ENCODE measurements around the gene TOMM34. TPM values are rescaled to one million over a fixed set of nuclear protein-coding genes. Genes with fewer than 3 reads are reported as not detected.

The TOMM34 gene
- total and polyA plus RNA-seq, 2 experiments from 2014 or later, result 32.0 to 50.0 TPM

DNA sequence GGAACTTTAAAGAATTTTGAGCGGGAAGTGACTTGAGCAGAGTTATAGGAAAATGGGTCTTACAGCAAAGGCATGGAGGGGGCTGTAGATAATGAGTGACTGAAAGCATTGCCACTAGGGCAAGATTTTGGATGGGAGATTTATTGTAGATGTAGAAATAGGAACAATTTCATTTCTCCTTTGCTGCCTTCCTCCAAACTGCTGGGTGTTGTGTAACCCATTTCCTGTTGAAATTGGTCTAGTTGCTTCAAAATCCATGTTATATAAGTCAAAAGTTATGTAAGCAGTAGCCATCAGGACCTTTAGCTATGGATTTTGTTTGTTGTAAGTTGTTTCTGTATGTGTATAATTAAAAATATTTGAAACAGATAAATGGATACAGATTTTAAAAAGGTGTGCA is 63.6 kb downstream of the TOMM34 start:
- Histone ChIP-seq H3K4me2 (no peak overlapping the region), H3K36me3 (replicated peaks; ENCODE audit: insufficient read depth, low read depth) (no peaks in the 10 kb centered on the region), H3K27ac (no peak overlapping the region), H3K79me2 (peaks cover 100% of the 10 kb centered on the region), H2AFZ (no peak overlapping the region), H3K9me3 (ENCODE audit: low read depth) (no peaks in the 10 kb centered on the region), H3K4me3 (no peak overlapping the region), H4K20me1 (ENCODE audit: insufficient read depth, poor library complexity, severe bottlenecking) (peaks cover 96% of the 10 kb centered on the region), H3K9me2 (replicated peaks; ENCODE audit: insufficient read depth) (no peaks in the 10 kb centered on the region), H3K4me1 (ENCODE audit: insufficient read depth) (no peaks in the 10 kb centered on the region), H3K27me3 (no peaks in the 10 kb centered on the region)
- no peak for DNase-seq (ENCODE audit: low spot score)
- TF ChIP-seq, protein P1, sequence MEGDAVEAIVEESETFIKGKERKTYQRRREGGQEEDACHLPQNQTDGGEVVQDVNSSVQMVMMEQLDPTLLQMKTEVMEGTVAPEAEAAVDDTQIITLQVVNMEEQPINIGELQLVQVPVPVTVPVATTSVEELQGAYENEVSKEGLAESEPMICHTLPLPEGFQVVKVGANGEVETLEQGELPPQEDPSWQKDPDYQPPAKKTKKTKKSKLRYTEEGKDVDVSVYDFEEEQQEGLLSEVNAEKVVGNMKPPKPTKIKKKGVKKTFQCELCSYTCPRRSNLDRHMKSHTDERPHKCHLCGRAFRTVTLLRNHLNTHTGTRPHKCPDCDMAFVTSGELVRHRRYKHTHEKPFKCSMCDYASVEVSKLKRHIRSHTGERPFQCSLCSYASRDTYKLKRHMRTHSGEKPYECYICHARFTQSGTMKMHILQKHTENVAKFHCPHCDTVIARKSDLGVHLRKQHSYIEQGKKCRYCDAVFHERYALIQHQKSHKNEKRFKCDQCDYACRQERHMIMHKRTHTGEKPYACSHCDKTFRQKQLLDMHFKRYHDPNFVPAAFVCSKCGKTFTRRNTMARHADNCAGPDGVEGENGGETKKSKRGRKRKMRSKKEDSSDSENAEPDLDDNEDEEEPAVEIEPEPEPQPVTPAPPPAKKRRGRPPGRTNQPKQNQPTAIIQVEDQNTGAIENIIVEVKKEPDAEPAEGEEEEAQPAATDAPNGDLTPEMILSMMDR (IDR thresholded peaks at IDR 0.05; ENCODE audit: poor library complexity), result no peak
- TF ChIP-seq EZH2phosphoT487 (IDR thresholded peaks at IDR 0.05; ENCODE audit: low read depth, severe bottlenecking, unreplicated experiment) (no peak), EZH2 (IDR thresholded peaks at IDR 0.05; ENCODE audit: borderline replicate concordance) (no peak)
- WGBS (ENCODE audit: low lambda C conversion rate, missing lambda C conversion rate), result 95% methylated on average over 1 of the region's 1 CpG

DNA sequence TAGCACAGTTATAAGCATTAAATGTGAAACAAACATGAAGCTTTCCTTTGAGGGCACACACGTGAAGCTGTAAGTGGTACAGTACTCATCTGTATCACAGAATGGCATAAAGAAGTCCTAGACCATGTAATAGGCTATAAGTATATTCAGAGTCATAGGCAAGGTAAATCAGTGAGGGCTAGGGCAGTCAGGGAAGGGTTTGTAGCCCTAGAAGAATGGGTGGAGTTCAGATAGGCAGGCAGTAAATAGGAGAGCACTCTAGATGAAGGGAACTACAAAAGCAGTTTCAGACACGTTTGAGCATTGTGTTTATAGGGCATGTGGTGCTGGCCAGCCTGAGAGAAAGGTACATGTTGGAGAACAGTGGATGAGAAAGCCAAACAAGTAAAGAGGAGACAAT is 65.2 kb downstream of the TOMM34 start:
- TF ChIP-seq EZH2phosphoT487 (IDR thresholded peaks at IDR 0.05; ENCODE audit: low read depth, severe bottlenecking, unreplicated experiment) (no peak), EZH2 (IDR thresholded peaks at IDR 0.05; ENCODE audit: borderline replicate concordance) (no peak)
- TF ChIP-seq, protein P1 (IDR thresholded peaks at IDR 0.05; ENCODE audit: poor library complexity), result no peak
- Histone ChIP-seq H3K27me3 (no peaks in the 10 kb centered on the region), H3K9me2 (replicated peaks; ENCODE audit: insufficient read depth) (no peaks in the 10 kb centered on the region), H3K9me3 (ENCODE audit: low read depth) (no peaks in the 10 kb centered on the region), H3K27ac (no peak overlapping the region), H3K4me3 (no peak overlapping the region), H2AFZ (no peak overlapping the region), H3K4me1 (ENCODE audit: insufficient read depth) (no peaks in the 10 kb centered on the region), H3K36me3 (replicated peaks; ENCODE audit: insufficient read depth, low read depth) (no peaks in the 10 kb centered on the region), H3K4me2 (no peak overlapping the region), H3K79me2 (peaks cover 100% of the 10 kb centered on the region), H4K20me1 (ENCODE audit: insufficient read depth, poor library complexity, severe bottlenecking) (peaks cover 94% of the 10 kb centered on the region)
- WGBS (ENCODE audit: low lambda C conversion rate, missing lambda C conversion rate), result 85% methylated on average over 2 of the region's 2 CpGs
- no peak for DNase-seq (ENCODE audit: low spot score)

Small RNAs within 50 kb of the gene (small RNA-seq; reads per million reads assigned to genes)
- gene RF00019, result not detected

Other genes with a start within 250 kb of the TOMM34 start
- 0.12 and 0.53 TPM in 2 replicates for gene CCN5, start 245.0 kb downstream of the TOMM34 start, total RNA-seq
- gene CCN5, start 245.0 kb downstream of the TOMM34 start, polyA plus RNA-seq, result 0.82 TPM in 1 of 2 replicates, not detected in the other
- gene KCNK15, start 214.5 kb downstream of the TOMM34 start, total RNA-seq, result 0.92 and 1.7 TPM in 2 replicates
- gene KCNK15, start 214.5 kb downstream of the TOMM34 start, polyA plus RNA-seq, result 3.1 and 4.3 TPM in 2 replicates
- 8.1 and 9.0 TPM in 2 replicates for gene RIMS4, start 149.9 kb downstream of the TOMM34 start, total RNA-seq
- gene RIMS4, start 149.9 kb downstream of the TOMM34 start, polyA plus RNA-seq, result 4.9 and 5.1 TPM in 2 replicates
- gene YWHAB, start 74.7 kb downstream of the TOMM34 start, total RNA-seq, result 86.3 and 89.5 TPM in 2 replicates
- gene YWHAB, start 74.7 kb downstream of the TOMM34 start, polyA plus RNA-seq, result 163 and 169 TPM in 2 replicates
- gene PABPC1L, start 50.3 kb downstream of the TOMM34 start, total RNA-seq, result 18.0 and 23.5 TPM in 2 replicates
- gene PABPC1L, start 50.3 kb downstream of the TOMM34 start, polyA plus RNA-seq, result 15.6 and 29.6 TPM in 2 replicates
- gene STK4, start 6.1 kb upstream of the TOMM34 start, total RNA-seq, result 16.5 and 21.4 TPM in 2 replicates
- 11.4 and 16.4 TPM in 2 replicates for gene STK4, start 6.1 kb upstream of the TOMM34 start, polyA plus RNA-seq
- gene KCNS1, start 140.7 kb upstream of the TOMM34 start, total RNA-seq, result 0.24 and 0.43 TPM in 2 replicates
- gene KCNS1, start 140.7 kb upstream of the TOMM34 start, polyA plus RNA-seq, result 0.28 and 0.42 TPM in 2 replicates
- 0.47 TPM in 1 of 2 replicates, not detected in the other for gene WFDC5, start 154.8 kb upstream of the TOMM34 start, total RNA-seq
- not detected in 2 replicates for gene WFDC5, start 154.8 kb upstream of the TOMM34 start, polyA plus RNA-seq
- not detected in 2 replicates for gene WFDC12, start 164.1 kb upstream of the TOMM34 start, total RNA-seq
- gene WFDC12, start 164.1 kb upstream of the TOMM34 start, polyA plus RNA-seq, result not detected in 2 replicates
- 4.8 and 5.7 TPM in 2 replicates for gene PI3, start 214.5 kb upstream of the TOMM34 start, total RNA-seq
- 19.8 and 28.9 TPM in 2 replicates for gene PI3, start 214.5 kb upstream of the TOMM34 start, polyA plus RNA-seq
- not detected in 2 replicates for gene SEMG1, start 246.6 kb upstream of the TOMM34 start, total RNA-seq
- not detected in 2 replicates for gene SEMG1, start 246.6 kb upstream of the TOMM34 start, polyA plus RNA-seq